Prostate gland (tissue), 2 donors: ENCODE results near the gene CALHM6.

Source experiments
- POLR2A ChIP-seq: fragments of 450-650 bp; IDR thresholded peaks from one replicate; pipeline ENCODE4 v1.6.1; 2016; ENCODE audit warnings: antibody characterized with exemption, mild to moderate bottlenecking
- POLR2AphosphoS5 ChIP-seq: sonication (generic); formaldehyde crosslinking; IDR thresholded peaks from one replicate; pipeline ENCODE4 v1.6.1; 2017; ENCODE audit warnings: antibody characterized with exemption
- TF ChIP-seq, protein P1 (sequence below), 4 experiments: fragments of 200-600 bp in 2 of 4; fragments of 450-650 bp in 2 of 4; sonication (generic) in 2 of 4; IDR thresholded peaks; 1 replicate in 3 of 4; 2 replicates in 1 of 4; pipeline ENCODE4 v1.5.1; 2016 to 2019; ENCODE audit warnings: antibody characterized with exemption in 4 of 4, mild to moderate bottlenecking in 2 of 4, moderate library complexity in 2 of 4

DNA sequence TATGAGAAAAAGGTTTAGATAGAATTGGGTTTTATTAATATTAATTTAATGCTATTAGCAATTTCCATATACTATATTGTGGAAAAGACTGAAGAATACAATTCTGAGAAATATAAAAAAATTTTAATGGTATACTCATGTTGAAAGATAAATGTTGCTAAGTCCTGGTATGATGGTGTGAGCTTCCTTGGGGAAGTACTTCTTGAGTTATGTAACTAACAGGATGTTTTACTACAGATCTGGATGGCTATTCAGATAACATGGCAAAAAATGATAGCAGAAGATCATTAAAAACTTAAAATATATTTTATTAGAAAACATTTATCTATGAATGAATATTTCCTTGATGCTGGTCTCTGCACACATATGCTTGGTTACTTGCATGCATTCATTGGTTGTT, 23.5 kb upstream of the CALHM6 start:
- TF ChIP-seq, protein P1, sequence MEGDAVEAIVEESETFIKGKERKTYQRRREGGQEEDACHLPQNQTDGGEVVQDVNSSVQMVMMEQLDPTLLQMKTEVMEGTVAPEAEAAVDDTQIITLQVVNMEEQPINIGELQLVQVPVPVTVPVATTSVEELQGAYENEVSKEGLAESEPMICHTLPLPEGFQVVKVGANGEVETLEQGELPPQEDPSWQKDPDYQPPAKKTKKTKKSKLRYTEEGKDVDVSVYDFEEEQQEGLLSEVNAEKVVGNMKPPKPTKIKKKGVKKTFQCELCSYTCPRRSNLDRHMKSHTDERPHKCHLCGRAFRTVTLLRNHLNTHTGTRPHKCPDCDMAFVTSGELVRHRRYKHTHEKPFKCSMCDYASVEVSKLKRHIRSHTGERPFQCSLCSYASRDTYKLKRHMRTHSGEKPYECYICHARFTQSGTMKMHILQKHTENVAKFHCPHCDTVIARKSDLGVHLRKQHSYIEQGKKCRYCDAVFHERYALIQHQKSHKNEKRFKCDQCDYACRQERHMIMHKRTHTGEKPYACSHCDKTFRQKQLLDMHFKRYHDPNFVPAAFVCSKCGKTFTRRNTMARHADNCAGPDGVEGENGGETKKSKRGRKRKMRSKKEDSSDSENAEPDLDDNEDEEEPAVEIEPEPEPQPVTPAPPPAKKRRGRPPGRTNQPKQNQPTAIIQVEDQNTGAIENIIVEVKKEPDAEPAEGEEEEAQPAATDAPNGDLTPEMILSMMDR (IDR thresholded peaks at IDR 0.05), result no peak
- no peak for TF ChIP-seq POLR2A
- TF ChIP-seq POLR2AphosphoS5, result no peak
